Right lobe of liver (tissue), 4 donors: ENCODE measurements around the gene PRMT3.

ENCODE experiments used
- POLR2A ChIP-seq: fragments of 450-650 bp; IDR thresholded peaks from one replicate; pipeline ENCODE4 v1.6.1; 2017; ENCODE audit warnings: antibody characterized with exemption, mild to moderate bottlenecking
- TF ChIP-seq, protein P1 (sequence below), 4 donors: fragments of 200-600 bp in 3 of 4; fragments of 450-650 bp in 1 of 4; IDR thresholded peaks; one replicate each; pipeline versions ENCODE4 v1.5.1 to v1.8.0; 2016 to 2022; ENCODE audit warnings: antibody characterized with exemption in 4 of 4, mild to moderate bottlenecking in 2 of 4
- donor health status: DM: no; HTN: no; CAD: no.
- donor health status: DM: no; HTN: no; CAD: no.
- donor health status: DM: no; HTN: yes; CAD: no.

DNA sequence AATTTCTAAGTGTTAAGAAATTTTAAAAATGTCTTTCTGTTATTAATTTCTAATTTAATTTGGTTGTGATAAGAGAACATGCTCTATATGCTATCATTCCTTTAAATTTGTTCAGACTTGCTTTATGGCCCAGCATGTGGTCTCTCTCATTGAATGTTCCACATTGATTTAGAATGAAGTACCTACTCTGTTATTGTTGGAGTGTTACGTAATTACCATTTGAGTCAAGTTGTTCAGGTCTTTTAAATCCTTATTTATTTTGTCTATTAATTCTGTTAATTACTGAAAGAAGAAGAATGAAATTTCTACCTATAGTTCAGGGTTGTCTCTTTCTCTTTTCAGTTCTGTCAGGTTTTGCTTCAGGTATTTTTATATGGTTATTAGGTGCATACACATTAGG is 57.0 kb downstream of the PRMT3 start:
- TF ChIP-seq, protein P1, sequence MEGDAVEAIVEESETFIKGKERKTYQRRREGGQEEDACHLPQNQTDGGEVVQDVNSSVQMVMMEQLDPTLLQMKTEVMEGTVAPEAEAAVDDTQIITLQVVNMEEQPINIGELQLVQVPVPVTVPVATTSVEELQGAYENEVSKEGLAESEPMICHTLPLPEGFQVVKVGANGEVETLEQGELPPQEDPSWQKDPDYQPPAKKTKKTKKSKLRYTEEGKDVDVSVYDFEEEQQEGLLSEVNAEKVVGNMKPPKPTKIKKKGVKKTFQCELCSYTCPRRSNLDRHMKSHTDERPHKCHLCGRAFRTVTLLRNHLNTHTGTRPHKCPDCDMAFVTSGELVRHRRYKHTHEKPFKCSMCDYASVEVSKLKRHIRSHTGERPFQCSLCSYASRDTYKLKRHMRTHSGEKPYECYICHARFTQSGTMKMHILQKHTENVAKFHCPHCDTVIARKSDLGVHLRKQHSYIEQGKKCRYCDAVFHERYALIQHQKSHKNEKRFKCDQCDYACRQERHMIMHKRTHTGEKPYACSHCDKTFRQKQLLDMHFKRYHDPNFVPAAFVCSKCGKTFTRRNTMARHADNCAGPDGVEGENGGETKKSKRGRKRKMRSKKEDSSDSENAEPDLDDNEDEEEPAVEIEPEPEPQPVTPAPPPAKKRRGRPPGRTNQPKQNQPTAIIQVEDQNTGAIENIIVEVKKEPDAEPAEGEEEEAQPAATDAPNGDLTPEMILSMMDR (IDR thresholded peaks at IDR 0.05), result no peak
- TF ChIP-seq POLR2A, result no peak
